ENCODE measurements around the gene PDZD4.

The PDZD4 gene

DNA sequence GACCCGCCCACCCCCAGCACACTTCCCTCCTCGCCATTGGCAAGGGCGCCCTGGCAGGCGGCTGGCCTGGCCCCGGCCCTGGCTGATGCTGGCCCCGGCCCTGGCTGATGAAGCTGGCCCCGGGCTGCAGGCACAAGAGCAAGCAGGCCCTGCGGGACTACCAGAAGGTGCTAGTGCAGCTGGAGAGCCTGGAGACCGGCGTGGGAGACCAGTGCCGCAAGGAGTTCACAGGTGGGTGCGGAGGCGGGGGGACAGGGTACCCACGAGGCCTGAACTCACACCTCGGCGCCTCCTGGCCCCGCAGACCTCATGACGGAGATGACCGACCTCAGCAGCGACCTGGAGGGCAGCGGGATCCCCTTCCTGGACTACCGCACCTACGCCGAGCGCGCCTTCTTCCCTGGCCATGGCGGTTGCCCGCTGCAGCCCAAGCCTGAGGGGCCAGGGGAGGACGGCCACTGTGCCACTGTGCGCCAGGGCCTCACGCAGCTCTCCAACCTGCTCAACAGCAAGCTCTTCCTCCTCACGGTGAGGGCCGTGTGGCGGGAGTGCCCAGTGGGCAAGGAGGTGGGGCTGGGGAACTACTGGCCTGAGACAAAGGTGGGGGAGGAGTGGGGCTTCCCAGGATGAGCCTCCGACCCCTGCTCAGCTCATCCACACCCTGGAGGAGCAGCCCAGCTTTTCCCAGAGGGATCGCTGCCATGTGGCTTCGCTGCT is 55.6 kb downstream of the PDZD4 start:
- ChIA-PET CTCF (no interaction called here), POLR2A (ENCODE audit: low non-redundant PET) (no interaction called here)
- DNase-seq (ENCODE audit: low spot score): no peak
- no peak overlapping the region for H3K27ac ChIP-seq
- TF ChIP-seq, protein P1, sequence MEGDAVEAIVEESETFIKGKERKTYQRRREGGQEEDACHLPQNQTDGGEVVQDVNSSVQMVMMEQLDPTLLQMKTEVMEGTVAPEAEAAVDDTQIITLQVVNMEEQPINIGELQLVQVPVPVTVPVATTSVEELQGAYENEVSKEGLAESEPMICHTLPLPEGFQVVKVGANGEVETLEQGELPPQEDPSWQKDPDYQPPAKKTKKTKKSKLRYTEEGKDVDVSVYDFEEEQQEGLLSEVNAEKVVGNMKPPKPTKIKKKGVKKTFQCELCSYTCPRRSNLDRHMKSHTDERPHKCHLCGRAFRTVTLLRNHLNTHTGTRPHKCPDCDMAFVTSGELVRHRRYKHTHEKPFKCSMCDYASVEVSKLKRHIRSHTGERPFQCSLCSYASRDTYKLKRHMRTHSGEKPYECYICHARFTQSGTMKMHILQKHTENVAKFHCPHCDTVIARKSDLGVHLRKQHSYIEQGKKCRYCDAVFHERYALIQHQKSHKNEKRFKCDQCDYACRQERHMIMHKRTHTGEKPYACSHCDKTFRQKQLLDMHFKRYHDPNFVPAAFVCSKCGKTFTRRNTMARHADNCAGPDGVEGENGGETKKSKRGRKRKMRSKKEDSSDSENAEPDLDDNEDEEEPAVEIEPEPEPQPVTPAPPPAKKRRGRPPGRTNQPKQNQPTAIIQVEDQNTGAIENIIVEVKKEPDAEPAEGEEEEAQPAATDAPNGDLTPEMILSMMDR (conservative IDR thresholded peaks at IDR 0.05; ENCODE audit: low read depth): no peak

DNA sequence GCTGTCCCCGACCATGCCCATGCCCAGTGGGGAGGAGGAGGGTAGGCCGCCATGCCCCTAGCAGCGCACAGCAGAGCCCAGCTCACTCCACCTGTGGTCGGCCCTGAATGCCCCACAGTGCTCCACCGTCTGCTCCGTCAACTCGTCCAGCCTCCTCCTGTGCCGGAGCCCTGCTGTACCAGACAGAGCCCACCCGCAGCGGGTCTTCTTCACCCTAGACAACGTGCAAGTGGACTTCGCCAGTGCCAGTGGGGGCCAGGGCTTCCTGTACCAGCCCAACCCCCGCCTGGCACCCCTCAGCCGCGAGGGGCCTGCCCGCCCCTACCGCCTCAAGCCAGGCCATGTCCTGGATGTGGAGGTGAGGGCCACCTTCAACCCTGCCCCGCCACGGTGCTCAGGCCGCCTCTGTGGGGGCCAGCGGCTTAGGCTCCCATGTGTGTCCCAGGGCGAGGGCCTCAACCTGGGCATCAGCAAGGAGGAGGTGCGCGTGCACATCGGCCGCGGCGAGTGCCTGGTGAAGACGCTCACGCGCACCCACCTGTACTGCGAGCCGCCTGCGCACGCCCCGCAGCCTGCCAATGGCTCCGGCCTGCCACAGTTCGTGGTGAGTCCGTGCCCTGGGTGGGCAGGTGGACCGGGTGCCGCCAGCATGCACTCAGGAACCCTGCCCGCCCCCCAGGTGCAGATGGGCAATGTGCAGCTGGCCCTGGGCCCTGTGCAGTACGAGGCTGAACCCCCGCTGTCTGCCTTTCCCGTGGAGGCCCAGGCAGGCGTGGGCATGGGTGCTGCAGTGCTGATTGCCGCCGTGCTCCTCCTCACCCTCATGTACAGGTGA is 56.4 kb downstream of the PDZD4 start:
- no peak for DNase-seq (ENCODE audit: low spot score)
- TF ChIP-seq, protein P1 (conservative IDR thresholded peaks at IDR 0.05; ENCODE audit: low read depth): no peak
- ChIA-PET CTCF (no interaction called here), POLR2A (ENCODE audit: low non-redundant PET) (no interaction called here)
- no peak overlapping the region for H3K27ac ChIP-seq

DNA sequence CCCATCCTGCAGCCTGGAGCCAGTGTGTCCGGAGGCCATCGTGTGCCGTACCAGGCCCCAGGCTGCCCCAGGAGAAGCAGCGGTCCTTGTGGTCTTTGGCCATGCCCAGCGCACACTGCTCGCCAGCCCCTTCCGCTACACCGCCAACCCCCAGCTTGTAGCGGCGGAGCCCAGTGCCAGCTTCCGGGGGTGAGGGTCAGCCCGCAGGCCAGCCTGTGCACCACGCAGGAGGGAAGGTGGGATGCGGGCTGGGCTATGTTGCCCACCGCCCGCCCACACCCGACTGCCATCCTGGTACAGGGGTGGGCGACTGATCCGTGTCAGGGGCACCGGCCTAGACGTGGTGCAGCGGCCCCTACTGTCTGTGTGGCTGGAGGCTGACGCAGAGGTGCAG is 57.1 kb downstream of the PDZD4 start:
- DNase-seq (ENCODE audit: low spot score): no peak
- CTCF ChIA-PET: no interaction called here

DNA sequence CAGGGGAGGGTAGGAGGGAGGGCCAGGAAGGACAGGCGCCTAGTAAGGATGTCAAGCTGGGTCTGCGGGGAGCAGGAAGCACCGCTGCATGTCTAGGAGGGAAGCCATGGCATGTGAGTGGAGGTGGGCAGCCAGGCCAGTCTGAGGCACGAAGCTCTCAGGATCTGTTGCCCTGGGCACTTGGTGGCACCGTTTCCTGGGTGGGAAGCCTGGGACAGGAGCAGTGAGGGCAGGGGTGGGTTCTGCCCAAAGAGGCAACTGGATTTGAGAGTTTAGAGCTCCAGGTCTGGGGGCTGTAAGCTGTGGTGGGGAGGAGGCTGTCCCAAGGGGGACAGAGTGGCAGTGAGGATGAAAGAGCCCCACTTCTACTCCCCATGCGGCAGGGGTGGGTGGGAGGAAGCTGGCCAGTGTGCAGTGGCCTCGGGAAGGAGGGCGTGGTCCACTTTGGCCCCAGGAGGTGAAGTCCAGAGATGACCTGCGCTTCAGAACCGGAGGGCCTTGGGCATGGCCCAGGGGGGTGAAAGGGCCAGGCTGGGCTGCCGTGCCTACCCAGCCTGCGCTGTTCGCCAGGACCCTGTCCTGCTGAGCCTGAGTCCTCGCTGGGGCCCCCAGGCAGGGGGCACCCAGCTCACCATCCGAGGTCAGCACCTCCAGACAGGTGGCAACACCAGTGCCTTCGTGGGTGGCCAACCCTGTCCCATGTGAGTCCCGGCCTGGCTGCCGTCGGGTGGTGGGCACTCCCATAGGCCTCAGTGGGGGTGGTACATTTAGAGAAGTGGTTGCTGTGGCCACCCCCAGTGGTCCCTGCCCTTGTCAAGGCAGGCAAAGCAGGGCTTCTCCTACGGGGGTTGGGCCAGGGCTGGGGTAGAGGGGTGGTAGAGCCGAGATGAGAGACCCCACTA is 57.8 kb downstream of the PDZD4 start:
- ChIA-PET CTCF (no interaction called here), POLR2A (ENCODE audit: low non-redundant PET) (no interaction called here)
- no peak for DNase-seq (ENCODE audit: low spot score)
- no peak overlapping the region for H3K27ac ChIP-seq
- TF ChIP-seq, protein P1 (conservative IDR thresholded peaks at IDR 0.05; ENCODE audit: low read depth): no peak

More for the DNA sequence above, 57.1 kb downstream of the PDZD4 start:
- POLR2A ChIA-PET (ENCODE audit: low non-redundant PET): no interaction called here
- TF ChIP-seq, protein P1 (conservative IDR thresholded peaks at IDR 0.05; ENCODE audit: low read depth): no peak
- no peak overlapping the region for H3K27ac ChIP-seq

DNA sequence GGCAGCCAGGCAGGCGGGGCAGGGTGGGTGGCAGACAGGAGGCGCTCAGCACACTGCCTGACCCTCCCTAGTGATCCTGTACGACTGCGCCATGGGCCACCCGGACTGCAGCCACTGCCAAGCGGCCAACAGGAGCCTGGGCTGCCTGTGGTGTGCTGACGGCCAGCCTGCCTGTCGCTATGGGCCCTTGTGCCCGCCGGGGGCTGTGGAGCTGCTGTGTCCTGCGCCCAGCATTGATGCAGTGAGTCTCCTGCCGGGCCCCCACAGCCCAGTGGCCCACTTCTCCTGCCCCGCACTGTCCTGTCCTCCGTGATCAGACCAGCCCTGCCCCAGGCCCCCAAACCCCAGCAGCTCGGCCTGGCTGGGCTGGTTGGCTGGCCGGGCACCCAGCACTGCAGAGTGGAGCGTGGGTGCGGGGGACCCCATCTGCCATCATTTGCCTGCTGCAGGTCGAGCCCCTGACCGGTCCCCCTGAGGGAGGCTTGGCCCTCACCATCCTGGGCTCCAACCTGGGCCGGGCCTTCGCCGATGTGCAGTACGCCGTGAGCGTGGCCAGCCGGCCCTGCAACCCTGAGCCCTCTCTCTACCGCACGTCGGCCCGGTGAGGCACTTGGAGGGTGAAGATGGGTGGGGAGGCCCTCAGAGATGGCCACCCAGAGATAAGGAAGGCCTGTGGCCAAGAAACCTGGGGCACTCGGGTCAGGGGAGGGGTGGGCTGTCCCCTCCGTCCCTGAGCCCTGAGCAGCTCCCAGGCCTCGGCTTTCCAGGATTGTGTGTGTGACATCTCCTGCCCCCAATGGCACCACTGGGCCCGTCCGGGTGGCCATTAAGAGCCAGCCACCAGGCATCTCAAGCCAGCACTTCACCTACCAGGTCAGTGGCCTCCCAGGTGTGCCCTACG is 58.7 kb downstream of the PDZD4 start:
- no peak overlapping the region for H3K27ac ChIP-seq
- TF ChIP-seq, protein P1 (conservative IDR thresholded peaks at IDR 0.05; ENCODE audit: low read depth): no peak
- no peak for DNase-seq (ENCODE audit: low spot score)
- ChIA-PET CTCF (no interaction called here), POLR2A (ENCODE audit: low non-redundant PET) (no interaction called here)

All from RWPE1 (cell line).